ENCODE data around the gene MRPS12.

The MRPS12 gene

DNA sequence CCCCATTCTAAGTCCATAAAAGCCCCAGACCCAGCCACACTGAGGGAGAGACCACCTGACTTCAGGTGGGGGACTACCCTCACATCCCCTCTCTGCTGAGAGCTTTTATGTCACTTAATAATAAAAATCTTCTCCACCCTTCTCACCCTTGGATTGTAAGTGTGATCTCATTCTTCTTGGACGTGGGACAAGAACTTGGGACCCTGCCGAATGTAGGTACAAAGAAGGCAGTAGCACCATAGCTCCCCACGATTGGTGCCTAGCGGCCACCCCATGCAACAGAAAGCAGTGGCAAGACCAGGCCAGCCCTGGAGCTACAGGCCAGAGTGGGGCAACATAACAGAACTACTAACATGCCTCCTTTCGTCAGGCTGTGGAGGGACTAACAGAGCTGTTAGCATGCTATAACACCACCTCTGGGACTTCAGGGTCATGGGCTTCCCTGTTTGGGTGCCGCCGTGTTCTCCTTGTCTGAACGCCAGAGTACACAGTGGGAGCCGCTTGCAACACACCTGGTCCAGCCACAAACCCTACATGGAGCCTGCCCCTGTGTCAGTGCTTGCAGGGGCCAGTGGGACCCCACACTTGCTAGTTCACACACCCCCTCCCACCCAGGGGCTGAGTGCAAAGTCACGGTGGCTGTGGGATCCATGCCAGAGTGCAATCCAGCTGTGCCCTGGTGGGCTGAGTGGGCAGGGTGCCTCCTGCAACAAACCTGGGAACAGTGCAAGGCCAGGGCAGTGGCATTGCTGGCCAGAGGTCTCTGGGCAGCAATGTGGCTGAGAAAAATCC is 50.0 kb downstream of the MRPS12 start (continued):
- TF ChIP-seq ZNF184 (tag by site-specific recombination; IDR thresholded peaks at IDR 0.05) (no peak; the same call in 1 of the 2 replicates), ZNF311 (tag by site-specific recombination; IDR thresholded peaks at IDR 0.05; ENCODE audit: borderline replicate concordance) (0 out of 2 replicates have a peak, but pooled peaks have one; percentile 47), ZNF157 (tag by site-specific recombination; IDR thresholded peaks at IDR 0.05) (no peak), CTCF (tag by site-specific recombination; IDR thresholded peaks at IDR 0.05) (no peak), FEZF1 (tag by site-specific recombination; IDR thresholded peaks at IDR 0.05) (no peak), ZNF18 (tag by site-specific recombination; IDR thresholded peaks at IDR 0.05) (peak; percentile 63; the same call in 1 of the 2 replicates), SETDB1 (IDR thresholded peaks at IDR 0.05; ENCODE audit: insufficient read length, low read length) (peak; percentile 81), ZNF785 (tag by site-specific recombination; IDR thresholded peaks at IDR 0.05) (no peak), ZSCAN30 (tag by site-specific recombination; IDR thresholded peaks at IDR 0.05) (no peak), ZNF202 (tag by site-specific recombination; IDR thresholded peaks at IDR 0.05; ENCODE audit: borderline replicate concordance) (no peak)

Measured in HEK293 (cell line).